H1 (cell line): ENCODE data around the gene C16orf89. TPM values are rescaled to one million over a fixed set of nuclear protein-coding genes. Genes with fewer than 3 reads are reported as not detected.

Experiments used
- ATF2 ChIP-seq: IDR thresholded peaks from 2 replicates; pipeline ENCODE4 v1.6.1; 2012; ENCODE audit warnings: low read length, inconsistent platforms
- CHD1 ChIP-seq: IDR thresholded peaks from 2 replicates; pipeline ENCODE4 v1.6.1; 2012; ENCODE audit warnings: low read depth, low read length, improper control_type of control experiment
- TBP ChIP-seq: IDR thresholded peaks from 2 replicates; pipeline ENCODE4 v1.6.1; 2011; ENCODE audit warnings: low read depth, low read length, improper control_type of control experiment
- polyA plus RNA-seq, 7 experiments: library from polyadenylated mRNA; depleted of rRNA in 3 of 7; stranded (reverse) in 5 of 7; unstranded in 2 of 7; fragments of >200 nt in 5 of 7; fragments of 200-250 nt in 2 of 7; gene quantifications; 1 replicate in 5 of 7; 2 replicates in 1 of 7; 4 replicates in 1 of 7; pipeline versions ENCODE4 v1.2.1 to v1.2.3, GENCODE V29; 2011 to 2013; ENCODE audit warnings: missing spikeins in 2 of 7, mixed read lengths in 2 of 7
- total RNA-seq: library from RNA; stranded (reverse); fragmentation: NEBNext Ultra II Directional; extraction: Animal tissue kit (Norgen Biotek cat#: 25700); gene quantifications from 2 replicates; pipeline ENCODE4 v1.2.1, GENCODE V29; 2021

The C16orf89 gene
- total and polyA plus RNA-seq, 2 of the 8 experiments (the other 6 are each of a cell fraction or from before 2014, with no cell fraction given) = 6.7 to 9.9 TPM

DNA sequence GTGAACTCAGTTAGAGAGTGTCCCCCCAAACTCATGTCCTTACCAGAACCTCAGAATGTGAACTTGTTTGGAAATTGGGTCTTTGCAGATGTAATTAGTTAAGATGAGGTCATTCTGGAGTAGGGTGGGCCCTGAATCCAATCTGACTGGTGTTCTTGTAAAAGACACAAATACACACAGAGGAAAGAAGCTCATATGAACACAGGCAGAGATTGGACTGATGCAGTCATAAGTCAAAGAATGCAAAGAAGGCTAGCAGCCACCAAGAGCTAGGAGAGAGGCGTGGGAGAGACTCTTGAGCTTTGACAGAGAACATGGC, 29.9 kb downstream of the C16orf89 start (continued):
- no peak for TF ChIP-seq ATF2
- no peak for TF ChIP-seq TBP
- no peak for TF ChIP-seq CHD1
